Measurements from ENCODE around the gene PI16. TPM values are rescaled to one million over a fixed set of nuclear protein-coding genes. Genes with fewer than 3 reads are reported as not detected.

Gene PI16
- total RNA-seq, 4 donors from 2014 or later = 1.0 to 8.4 (median 2.2) TPM

DNA sequence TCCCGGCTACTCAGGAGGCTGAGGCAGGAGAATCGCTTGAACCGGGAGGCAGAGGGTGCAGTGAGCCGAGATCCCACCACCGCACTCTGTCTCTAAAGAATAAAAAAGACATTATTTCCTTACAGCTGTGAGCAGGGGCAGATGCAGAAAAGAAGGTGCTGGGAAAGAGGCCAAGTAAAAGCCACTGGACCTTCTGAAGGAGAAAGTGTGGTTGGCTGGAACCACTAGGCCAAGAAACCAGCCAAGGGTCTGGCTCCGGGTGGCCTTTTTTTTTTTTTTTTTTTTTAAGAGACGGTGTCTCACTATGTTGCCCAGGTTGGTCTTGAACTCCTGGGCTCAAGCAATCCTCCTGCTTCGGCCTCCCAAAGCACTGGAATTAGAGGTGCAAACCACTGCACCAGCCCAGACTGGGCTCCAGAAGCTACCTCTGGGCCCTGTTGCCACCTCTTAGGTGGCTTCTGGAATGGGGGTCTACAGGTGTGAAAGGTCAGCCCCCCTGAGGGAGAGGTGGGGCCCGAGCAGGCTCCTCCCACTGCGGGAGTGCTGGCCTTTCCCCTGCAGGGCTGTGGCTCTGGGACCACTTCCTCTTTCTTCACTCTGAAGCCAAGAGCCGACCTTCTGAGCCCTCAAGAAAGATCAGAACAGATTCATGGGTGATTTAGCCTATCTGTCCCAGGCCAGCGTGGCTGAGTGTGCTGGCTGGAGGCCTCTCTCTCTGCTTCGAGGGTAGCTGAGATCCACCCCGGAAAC lies 50.7 kb downstream of the PI16 start, which contains the start of gene FGD2:
Gene FGD2, plus strand, starts transcription at position 595 of the 750 bp plus-strand sequence. CDS start 163 bp downstream, outside the sequence.
- Histone ChIP-seq H3K4me3 (peak within 1 kb of the TSS; percentile 3 to 60 (median 28)), H3K4me1 (peaks cover 0 to 22% (median 8%) of the 10 kb centered on the region in 3 donors), H3K27ac (peak within 1 kb of the TSS; percentile 42 to 75 (median 67)), H3K27me3 (no peaks in the 10 kb centered on the region), H3K36me3 (no peaks in the 10 kb centered on the region), H3K9me3 (no peaks in the 10 kb centered on the region)
- intact Hi-C loops (cut with DNase I) = no loop called here
- no peak for DNase-seq
- TF ChIP-seq POLR2A (IDR thresholded peaks at IDR 0.05) (peak in 1 of 4 donors; percentile 32), CTCF (IDR thresholded peaks at IDR 0.05) (no peak)
- WGBS, 2 donors = 61 to 64% methylated on average over 11 to 14 of the region's 14 CpGs

DNA sequence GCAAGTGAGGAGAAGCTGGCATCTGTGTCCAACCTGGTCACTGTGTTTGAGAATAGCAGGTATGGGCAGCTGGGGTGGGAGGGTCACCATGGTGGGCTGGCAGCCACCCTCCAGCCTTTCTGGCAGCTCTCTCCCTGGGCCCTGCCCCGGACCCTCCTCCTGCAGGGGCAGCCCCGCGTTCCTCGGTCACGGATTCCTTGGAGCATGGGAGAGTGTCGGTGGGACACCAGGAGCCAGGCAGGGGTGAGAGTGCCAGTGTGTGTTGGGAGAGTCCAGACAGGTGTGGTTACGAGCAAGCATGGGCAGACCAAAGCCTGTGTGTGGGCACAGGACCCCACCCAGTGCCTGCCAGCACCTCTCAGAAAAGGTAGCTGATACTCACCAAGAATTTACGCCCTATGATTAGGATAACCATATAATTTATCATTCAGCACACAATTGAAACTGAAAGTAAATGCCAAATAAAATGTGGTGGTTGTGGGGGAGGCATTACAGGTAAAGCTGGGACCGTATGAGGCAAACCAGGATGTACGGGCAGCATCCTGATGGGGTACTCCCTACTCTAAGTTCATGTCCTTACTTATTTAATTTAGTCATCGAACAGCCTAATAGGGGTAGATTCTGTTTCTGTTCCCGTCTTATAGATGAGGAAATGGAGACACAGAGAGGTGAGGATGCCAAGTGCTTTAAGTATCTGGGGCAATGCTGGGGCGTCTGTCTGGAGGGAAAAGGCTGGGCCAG lies 51.5 kb downstream of the PI16 start:
- DNase-seq = no peak

DNA sequence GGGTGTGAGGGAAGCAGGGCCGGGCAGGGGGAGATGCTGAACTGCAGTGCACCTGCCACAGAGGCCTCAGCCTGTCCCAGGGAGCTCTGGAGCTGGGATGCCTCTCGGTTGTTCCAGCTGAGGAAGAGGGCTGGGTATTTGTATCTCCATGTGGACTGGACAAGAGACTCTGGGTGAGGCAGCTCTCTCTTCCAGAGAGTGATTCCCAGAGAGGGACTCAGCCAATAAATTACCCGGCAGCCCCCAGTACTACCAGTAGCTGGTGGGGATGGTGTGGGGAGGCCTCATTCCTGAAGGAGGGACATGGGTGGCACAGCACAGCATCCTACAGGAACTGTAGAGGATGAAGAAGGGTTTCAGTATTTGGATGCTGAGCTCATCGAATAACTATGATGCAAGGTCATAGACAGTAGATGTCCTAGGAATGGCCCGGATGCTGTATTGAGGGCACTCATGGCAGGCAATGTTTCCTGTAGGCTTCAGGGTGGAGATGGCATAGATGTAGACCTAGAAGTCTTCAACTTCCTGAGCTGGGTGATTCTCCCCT lies 52.3 kb downstream of the PI16 start:
- Histone ChIP-seq H3K4me3 (peak overlapping the region in 3 of 4 donors; percentile 22 to 60 (median 35)), H3K36me3 (no peaks in the 10 kb centered on the region), H3K27ac (peak overlapping the region; percentile 42 to 75 (median 67)), H3K9me3 (no peaks in the 10 kb centered on the region), H3K27me3 (no peaks in the 10 kb centered on the region), H3K4me1 (peaks cover 0 to 22% (median 8%) of the 10 kb centered on the region in 3 donors)
- TF ChIP-seq CTCF (IDR thresholded peaks at IDR 0.05) (no peak), POLR2A (IDR thresholded peaks at IDR 0.05) (no peak)
- 37 to 59% methylated on average over 3 of the region's 5 CpGs for WGBS, 2 donors
- no peak for DNase-seq
- intact Hi-C loops (cut with DNase I) = no loop called here

More for the DNA sequence above, 51.5 kb downstream of the PI16 start:
- TF ChIP-seq POLR2A (IDR thresholded peaks at IDR 0.05) = no peak
- no peak for TF ChIP-seq CTCF (IDR thresholded peaks at IDR 0.05)
- intact Hi-C loops (cut with DNase I) = no loop called here
- Histone ChIP-seq H3K4me1 (peaks cover 0 to 22% (median 8%) of the 10 kb centered on the region in 3 donors), H3K4me3 (peak overlapping the region; percentile 3 to 60 (median 28)), H3K27me3 (no peaks in the 10 kb centered on the region), H3K36me3 (no peaks in the 10 kb centered on the region), H3K9me3 (no peaks in the 10 kb centered on the region), H3K27ac (peak overlapping the region; percentile 42 to 75 (median 67))
- WGBS, 2 donors = 24 to 34% methylated on average over 5 to 9 of the region's 13 CpGs

- Histone ChIP-seq H3K27me3 (no peaks in the 10 kb centered on the region), H3K9me3 (no peaks in the 10 kb centered on the region), H3K36me3 (no peaks in the 10 kb centered on the region), H3K4me3 (peak overlapping the region in 3 of 4 donors; percentile 22 to 60 (median 35)), H3K4me1 (peaks cover 0 to 22% (median 8%) of the 10 kb centered on the region in 3 donors), H3K27ac (peak overlapping the region in 3 of 4 donors; percentile 24 to 75 (median 73))
- WGBS, 2 donors = 53 to 58% methylated on average over 7 to 10 of the region's 12 CpGs
- no peak for DNase-seq
- TF ChIP-seq CTCF (IDR thresholded peaks at IDR 0.05) = no peak
- peak in 1 of 4 donors; percentile 30 for TF ChIP-seq POLR2A (IDR thresholded peaks at IDR 0.05)
- intact Hi-C loops (cut with DNase I) = no loop called here
Measured at GRCh38 chr6:37007340-37008043, 53.0 kb downstream of the PI16 start.

Measured in esophagus squamous epithelium (tissue), 5 donors.